GM12878 (cell line): ENCODE results near the gene PARP2. TPM values are rescaled to one million over a fixed set of nuclear protein-coding genes. Genes with fewer than 3 reads are reported as not detected.

Experiments
- ATAC-seq: fragments of 200-7000 bp; cut with Tn5 transposase; 3 replicates; pipeline ENCODE4 v1.9.1; 2020; ENCODE audit warnings: mild to moderate bottlenecking, moderate library complexity
- Bru-seq: library from RNA; stranded (reverse); fragments of 400-500 nt; gene quantifications from one replicate; lab custom pipeline; 2021; lab: Mats Ljungman, UMichigan
- BruChase-seq, 2 experiments: library from RNA; stranded (reverse); fragments of 400-500 nt; gene quantifications; one replicate each; lab custom pipeline; 2021; lab: Mats Ljungman, UMichigan
- BruUV-seq: library from RNA; stranded (reverse); fragments of 400-500 nt; replicated peaks from 2 replicates; lab custom pipeline; 2021; lab: Mats Ljungman, UMichigan
- CTCF ChIA-PET: fragments of 300-600 bp; sonication (Branson Sonifier 250); formaldehyde crosslinking; extraction: SDS; loops from one replicate; lab custom pipeline; 2021; ENCODE audit warnings: inconsistent platforms; lab: Yijun Ruan, JAX
- POLR2A ChIA-PET: fragments of 350-600 bp; formaldehyde crosslinking; extraction: SDS; loops from one replicate; lab custom pipeline; 2021; ENCODE audit warnings: inconsistent platforms; lab: Charles Lee
- RAD21 ChIA-PET: fragments of 300-600 bp; sonication (Branson Sonifier 250); formaldehyde crosslinking; loops from one replicate; lab custom pipeline; 2023; ENCODE audit warnings: antibody characterized with exemption; ENCODE audit not compliant: unreplicated experiment; lab: Charles Lee
- SMC1A ChIA-PET: fragments of 300-600 bp; sonication (Branson Sonifier 250); formaldehyde crosslinking; loops from one replicate; lab custom pipeline; 2023; ENCODE audit not compliant: unreplicated experiment, uncharacterized antibody; lab: Charles Lee
- DNase-seq: peaks from one replicate; pipeline ENCODE4 v3.0.0-alpha.2; 2011; ENCODE audit warnings: low read depth, low spot score
- FAIRE-seq: peaks from 3 replicates; lab custom pipeline; 2011; peaks lifted over from hg19 to GRCh38; lab: Jason Lieb, UNC
- H2AFZ ChIP-seq: 2 replicates; pipeline ENCODE4 v1.6.0; 2011; ENCODE audit warnings: low read depth, low read length, control low read depth; ENCODE audit not compliant: control insufficient read depth
- H3K27ac ChIP-seq: 2 replicates; pipeline ENCODE4 v1.5.1; 2011; ENCODE audit warnings: control low read depth; ENCODE audit not compliant: control insufficient read depth, insufficient read depth
- H3K27me3 ChIP-seq, 2 experiments: replicated peaks in 1 of 2; 2 replicates each; pipeline versions ENCODE4 v1.6.0 to v1.6.1; 2011; ENCODE audit warnings: low read length in 1 of 2; ENCODE audit not compliant: control insufficient read depth in 2 of 2, insufficient read depth in 2 of 2
- H3K36me3 ChIP-seq, 2 experiments: 2 replicates each; pipeline ENCODE4 v1.5.1; 2011; ENCODE audit warnings: low read length in 1 of 2; ENCODE audit not compliant: control insufficient read depth in 2 of 2, insufficient read depth in 2 of 2
- H3K4me1 ChIP-seq: 2 replicates; pipeline ENCODE4 v1.6.1; 2011; ENCODE audit warnings: mild to moderate bottlenecking, low read length, moderate library complexity, mixed read lengths; ENCODE audit not compliant: control insufficient read depth, insufficient read depth
- H3K4me2 ChIP-seq: 2 replicates; pipeline ENCODE4 v1.6.0; 2011; ENCODE audit warnings: control low read depth; ENCODE audit not compliant: control insufficient read depth, insufficient read depth
- H3K4me3 ChIP-seq: fragments of 200-600 bp; sonication (generic); 2 replicates; pipeline ENCODE4 v1.5.1; 2016
- H3K79me2 ChIP-seq: 2 replicates; pipeline ENCODE4 v1.6.0; 2011; ENCODE audit warnings: low read length; ENCODE audit not compliant: control insufficient read depth, insufficient read depth
- H3K9ac ChIP-seq: 2 replicates; pipeline ENCODE4 v1.8.0; 2011; ENCODE audit warnings: low read length, control low read depth, mixed read lengths; ENCODE audit not compliant: control insufficient read depth, insufficient read depth
- H3K9me3 ChIP-seq: replicated peaks from 3 replicates; pipeline ENCODE4 v1.5.1; 2011; ENCODE audit warnings: mild to moderate bottlenecking, low read length; ENCODE audit not compliant: control insufficient read depth, insufficient read depth
- H4K20me1 ChIP-seq: 2 replicates; pipeline ENCODE4 v1.6.0; 2011; ENCODE audit not compliant: control insufficient read depth, insufficient read depth
- ATF7 ChIP-seq: fragments of 450-650 bp; IDR thresholded peaks from 2 replicates; pipeline ENCODE4 v1.6.1; 2016; ENCODE audit warnings: low read depth, mild to moderate bottlenecking
- CTCF ChIP-seq, 3 experiments: IDR thresholded peaks in 2 of 3; conservative IDR thresholded peaks in 1 of 3; 2 replicates each; pipeline ENCODE4 v1.5.1; 2011; ENCODE audit warnings: low read depth in 3 of 3, low read length in 3 of 3, mild to moderate bottlenecking in 3 of 3, control low read depth in 2 of 3, moderate library complexity in 2 of 3, inconsistent platforms in 1 of 3, mixed read lengths in 1 of 3; ENCODE audit not compliant: control insufficient read depth in 2 of 3, insufficient read depth in 1 of 3; ENCODE audit errors: extremely low read depth in 1 of 3
- DPF2 ChIP-seq: fragments of 450-650 bp; IDR thresholded peaks from 2 replicates; pipeline ENCODE4 v1.6.1; 2017; ENCODE audit warnings: mild to moderate bottlenecking
- E2F4 ChIP-seq: IDR thresholded peaks from 2 replicates; pipeline ENCODE4 v1.6.1; 2012; ENCODE audit warnings: low read depth, low read length, improper control_type of control experiment
- IRF4 ChIP-seq: IDR thresholded peaks from 2 replicates; pipeline ENCODE4 v1.6.1; 2011; ENCODE audit warnings: low read depth, low read length
- PAX5 ChIP-seq: IDR thresholded peaks from 2 replicates; pipeline ENCODE4 v1.6.1; 2011; ENCODE audit warnings: low read depth, low read length, borderline replicate concordance
- SKIL ChIP-seq: fragments of 450-650 bp; IDR thresholded peaks from 2 replicates; pipeline ENCODE4 v1.6.1; 2017; ENCODE audit warnings: mild to moderate bottlenecking, low read depth, inconsistent platforms; ENCODE audit not compliant: poor library complexity, severe bottlenecking
- SPI1 ChIP-seq: IDR thresholded peaks from 2 replicates; pipeline ENCODE4 v1.6.1; 2011; ENCODE audit warnings: low read depth, mild to moderate bottlenecking, low read length, moderate library complexity, borderline replicate concordance; ENCODE audit not compliant: insufficient read depth
- TARDBP ChIP-seq: IDR thresholded peaks from 2 replicates; pipeline ENCODE4 v1.6.1; 2016; ENCODE audit warnings: borderline replicate concordance
- WGBS: methylation state at CpG from one replicate; pipeline ENCODE4 v1.1.6; 2016; ENCODE audit warnings: low lambda C conversion rate; ENCODE audit not compliant: insufficient replicate concordance, insufficient coverage; ENCODE audit errors: missing lambda C conversion rate; 5-methylcytosine and 5-hydroxymethylcytosine counted together
- in situ Hi-C: fragments of 300-500 bp; cut with MboI; formaldehyde crosslinking; loops from 9 replicates; pipeline ENCODE4 v1.14.3; 2018; ENCODE audit warnings: mixed read lengths
- intact Hi-C: fragments of 100-400 bp; cut with micrococcal nuclease; formaldehyde crosslinking; loops from one replicate; pipeline ENCODE4 v1.14.2; 2022; ENCODE audit not compliant: unreplicated experiment
- long read RNA-seq, 2 experiments: library from polyadenylated mRNA; unstranded; transcript quantifications; one replicate each; pipeline ENCODE4 v2.0.0, GENCODE V29; 2019 to 2020
- polyA minus RNA-seq, 3 experiments: library from RNA; depleted of rRNA, polyadenylated mRNA; stranded (reverse); fragments of >200 nt; gene quantifications; 2 replicates each; pipeline ENCODE4 v1.2.3, GENCODE V29; 2011
- polyA plus RNA-seq, 11 experiments: library from polyadenylated mRNA; depleted of rRNA in 4 of 11; unstranded in 6 of 11; stranded (reverse) in 5 of 11; fragments of >200 nt; fragmentation: Nextera tagmentation in 4 of 11; fragmentation: Illumina TruSeq in 1 of 11; extraction: Ambion mirVana in 4 of 11; extraction: Trizol in 1 of 11; gene quantifications; 1 replicate in 1 of 11; 2 replicates in 10 of 11; pipeline versions ENCODE4 v1.2.1 to v1.2.3, GENCODE V29; 2011 to 2016; ENCODE audit warnings: inconsistent platforms in 2 of 11, missing spikeins in 2 of 11, low read depth in 1 of 11
- total RNA-seq, 4 experiments: library from RNA; depleted of rRNA in 3 of 4; stranded (reverse); fragments of >200 nt in 3 of 4; fragmentation: Illumina TruSeq in 1 of 4; extraction: Trizol in 1 of 4; gene quantifications; 2 replicates each; pipeline versions ENCODE4 v1.2.1 to v1.2.3, GENCODE V29; 2013 to 2021

Gene PARP2
- total RNA-seq (2013; cell fraction: nucleolus; rRNA removed): 34.2 and 47.2 TPM in 2 replicates
- total RNA-seq (2014; rRNA removed) (26.7 and 33.5 TPM in 2 replicates), total RNA-seq (2014; rRNA removed; fragmentation: Illumina TruSeq; extraction: Trizol) (35.3 and 39.4 TPM in 2 replicates), total RNA-seq (2021) (36.8 and 39.2 TPM in 2 replicates), polyA plus RNA-seq (2011; rRNA removed) (45.3 and 68.0 TPM in 2 replicates), polyA plus RNA-seq (2014; fragmentation: Illumina TruSeq; extraction: Trizol) (60.8 and 72.6 TPM in 2 replicates), polyA plus RNA-seq (2014; fragmentation: Nextera tagmentation; extraction: Ambion mirVana) (10 to 100 TPM; 30.4 to 38.0 TPM), polyA plus RNA-seq (2014; rRNA removed) (37.1 and 46.9 TPM in 2 replicates), polyA plus RNA-seq (2016; fragmentation: Nextera tagmentation; extraction: Ambion mirVana) (10 to 100 TPM; 72.2 to 75.4 TPM), polyA minus RNA-seq (2011; rRNA and poly(A)+ RNA removed) (20.6 and 21.9 TPM in 2 replicates), Bru-seq, nascent RNA (percentile 81 among the genes with signal in this experiment), BruChase-seq, experiment 1, labeled RNA remaining after a 6-hour chase (percentile 80 among the genes with signal in this experiment), BruChase-seq, experiment 2, labeled RNA remaining after a 2-hour chase (percentile 77 among the genes with signal in this experiment)
- polyA plus RNA-seq (2011; ENCODE audit: low read depth): 31.6 TPM
- 31.1 and 34.1 TPM in 2 replicates for polyA plus RNA-seq (2011; cell fraction: cytosol; rRNA removed)
- polyA plus RNA-seq (2011; cell fraction: nucleus; rRNA removed): 78.4 and 83.9 TPM in 2 replicates
- 30.3 and 35.5 TPM in 2 replicates for polyA plus RNA-seq (2012)
- polyA minus RNA-seq (2011; cell fraction: cytosol; rRNA and poly(A)+ RNA removed): 9.4 and 15.9 TPM in 2 replicates
- polyA minus RNA-seq (2011; cell fraction: nucleus; rRNA and poly(A)+ RNA removed): 15.0 and 19.6 TPM in 2 replicates
- long read RNA-seq, experiment 1, transcript PARP2-202 (16 exons, 1,881 nt): major isoform, 45 of 58 reads
- long read RNA-seq, experiment 1, partial matches to known transcripts: 6 of 58 reads
- long read RNA-seq, experiment 1, other reads (novel, unspliced or antisense): 7 of 58 reads
- long read RNA-seq, experiment 2, transcript PARP2-202 (16 exons, 1,881 nt): major isoform, 151 of 230 reads
- long read RNA-seq, experiment 2, partial matches to known transcripts: 43 of 230 reads
- long read RNA-seq, experiment 2, other reads (novel, unspliced or antisense): 34 of 230 reads

- Histone ChIP-seq H3K4me3 (peak within 1 kb of the TSS; percentile 81), H3K27ac (peak within 1 kb of the TSS; percentile 89), H4K20me1 (no peaks in the 10 kb centered on the region), H3K4me1 (no peaks in the 10 kb centered on the region), H3K27me3 (no peaks in the 10 kb centered on the region), H2AFZ (peak within 1 kb of the TSS; percentile 88), H3K36me3 (peaks cover 0 to 10% of the 10 kb centered on the region in 2 experiments; a peak in 1 of 4 replicates), H3K9me3 (no peaks in the 10 kb centered on the region), H3K9ac (peak within 1 kb of the TSS; percentile 94), H3K4me2 (peak within 1 kb of the TSS; percentile 95), H3K79me2 (peaks cover 10% of the 10 kb centered on the region)
- intact Hi-C loops: loop anchor here (1.0 to 5.0 kb wide), 7 partner anchors 69 to 759 kb away; partner anchors contain the start of genes APEX1, PIP4P1, TEP1 and TMEM253
- in situ Hi-C loops: no loop called here
- BruUV-seq: TSS peak; percentile 99
- POLR2A ChIA-PET: interaction anchor here (0.6 to 4.7 kb wide), 15 partner anchors 9 to 339 kb away, joined by 3 to 96 read pairs (median 4); partner anchors contain the start of genes APEX1, CCNB1IP1, OSGEP and PIP4P1
- DNase-seq (peak; percentile 99), ATAC-seq (peak; percentile 96), FAIRE-seq (peak; percentile 93)
- SMC1A ChIA-PET: interaction anchor here (1.0 to 6.3 kb wide), 13 partner anchors 11 to 338 kb away, joined by 3 to 65 read pairs (median 8); partner anchors contain the start of genes APEX1, CCNB1IP1 and PIP4P1
- RAD21 ChIA-PET: interaction anchor here (0.5 to 4.1 kb wide), 25 partner anchors 9 to 342 kb away, joined by 3 to 55 read pairs (median 3); partner anchors contain the start of genes APEX1, CCNB1IP1, OSGEP and PIP4P1
- WGBS: 2% methylated on average over 50 of the region's 50 CpGs
- CTCF ChIA-PET: interaction anchor here (0.6 to 5.1 kb wide), 16 partner anchors 9 to 340 kb away, joined by 3 to 62 read pairs (median 4); partner anchors contain the start of genes CCNB1IP1, PIP4P1 and TEP1
- TF ChIP-seq CTCF (IDR thresholded peaks at IDR 0.05 in 2 of 3, conservative IDR thresholded peaks at IDR 0.05 in 1 of 3; ENCODE audit: control insufficient read depth in 2 of 3, extremely low read depth in 1 of 3, insufficient read depth in 1 of 3, low read depth in 3 of 3, low read length in 3 of 3): no peak
- TF ChIP-seq IRF4: 0 out of 2 replicates have a peak, but pooled peaks have one; percentile 42
- TF ChIP-seq SPI1: peak; percentile 7; the same call in 1 of the 2 replicates
- TF ChIP-seq SKIL: no peak
- TF ChIP-seq DPF2: peak; percentile 70; the same call in 1 of the 2 replicates
- peak; percentile 99 for TF ChIP-seq ATF7
- TF ChIP-seq PAX5: no peak; the same call in 1 of the 2 replicates
- peak; percentile 91 for TF ChIP-seq TARDBP
- peak; percentile 75; the same call in 1 of the 2 replicates for TF ChIP-seq E2F4
Measured at GRCh38 chr14:20343092-20343861, at the start of gene PARP2. TSS of gene PARP2 (plus strand) at chr14:20343635. CDS start at chr14:20343642, 7 bp downstream.
